Measurements from ENCODE around the gene CLCN7. TPM values are rescaled to one million over a fixed set of nuclear protein-coding genes. Genes with fewer than 3 reads are reported as not detected.

Gene CLCN7
- total RNA-seq, 1 experiment from 2014 or later: 64.0 TPM

DNA sequence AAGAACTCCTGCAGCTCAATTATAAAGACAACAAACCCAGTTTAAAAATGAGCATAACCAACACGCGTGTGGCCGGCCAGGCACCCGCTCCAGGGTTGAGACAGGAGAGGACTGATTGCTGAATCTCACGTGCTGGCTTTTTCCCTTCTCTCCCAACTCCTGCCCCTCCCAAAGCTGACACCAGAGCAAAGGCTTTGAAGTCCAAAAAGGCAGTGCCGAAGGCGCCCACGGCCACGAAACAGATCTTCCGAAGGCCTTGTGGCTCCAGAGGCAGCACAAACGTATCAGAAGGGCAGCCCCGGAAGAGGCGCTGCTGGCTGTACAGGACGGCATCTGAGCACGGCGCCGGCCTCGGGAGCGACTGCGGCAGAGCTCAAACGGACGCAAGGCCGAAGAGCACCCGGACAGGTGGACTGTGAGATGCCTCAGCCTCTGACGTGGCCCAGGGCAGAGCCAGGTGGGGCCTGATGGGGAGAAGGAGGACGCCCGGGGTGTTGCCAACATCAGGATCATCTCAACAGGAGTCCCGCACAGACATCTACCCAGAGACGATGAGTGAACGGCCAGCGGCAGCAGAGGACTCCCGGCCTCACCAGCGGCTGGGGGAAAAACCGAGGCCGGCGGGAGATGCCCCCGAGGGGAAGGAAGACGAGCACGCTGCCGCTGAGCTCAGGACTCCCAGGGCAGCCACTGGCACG, 10.5 kb downstream of the CLCN7 start:
- ChIA-PET RAD21 (ENCODE audit: low non-redundant PET in 1 of 2, low total read pairs in 2 of 2, uncharacterized antibody in 2 of 2, unreplicated experiment in 2 of 2) (no interaction called here), CTCF (no interaction called here), POLR2A (no interaction called here)
- no peaks in the 10 kb centered on the region for H3K9me3 ChIP-seq (ENCODE audit: control insufficient read depth in 1 of 2, insufficient read depth in 1 of 2, low read depth in 1 of 2, low read length in 2 of 2)
- H3K36me3 ChIP-seq (ENCODE audit: control insufficient read depth in 1 of 2, insufficient read depth in 2 of 2, low read length in 2 of 2): no peaks in the 10 kb centered on the region; a peak in 1 of 4 replicates
- peaks cover 19% of the 10 kb centered on the region for H3K79me2 ChIP-seq (ENCODE audit: insufficient read depth, low read length)
- intact Hi-C loops (cut with micrococcal nuclease): no loop called here
- H3K4me2 ChIP-seq (ENCODE audit: low read length): no peak overlapping the region
- H4K20me1 ChIP-seq (ENCODE audit: insufficient read depth): no peaks in the 10 kb centered on the region
- no TSS peak for BruUV-seq (replicated peaks)
- DNase-seq (ENCODE audit: low read depth, low spot score) (no peak), ATAC-seq (no peak)
- H3K9ac ChIP-seq (ENCODE audit: low read length): no peak overlapping the region
- no peaks in the 10 kb centered on the region for H3K27me3 ChIP-seq (ENCODE audit: insufficient read depth, low read length)
- no peak for TF ChIP-seq FOSL1 (IDR thresholded peaks at IDR 0.05; ENCODE audit: low read depth)
- TF ChIP-seq, protein P1, sequence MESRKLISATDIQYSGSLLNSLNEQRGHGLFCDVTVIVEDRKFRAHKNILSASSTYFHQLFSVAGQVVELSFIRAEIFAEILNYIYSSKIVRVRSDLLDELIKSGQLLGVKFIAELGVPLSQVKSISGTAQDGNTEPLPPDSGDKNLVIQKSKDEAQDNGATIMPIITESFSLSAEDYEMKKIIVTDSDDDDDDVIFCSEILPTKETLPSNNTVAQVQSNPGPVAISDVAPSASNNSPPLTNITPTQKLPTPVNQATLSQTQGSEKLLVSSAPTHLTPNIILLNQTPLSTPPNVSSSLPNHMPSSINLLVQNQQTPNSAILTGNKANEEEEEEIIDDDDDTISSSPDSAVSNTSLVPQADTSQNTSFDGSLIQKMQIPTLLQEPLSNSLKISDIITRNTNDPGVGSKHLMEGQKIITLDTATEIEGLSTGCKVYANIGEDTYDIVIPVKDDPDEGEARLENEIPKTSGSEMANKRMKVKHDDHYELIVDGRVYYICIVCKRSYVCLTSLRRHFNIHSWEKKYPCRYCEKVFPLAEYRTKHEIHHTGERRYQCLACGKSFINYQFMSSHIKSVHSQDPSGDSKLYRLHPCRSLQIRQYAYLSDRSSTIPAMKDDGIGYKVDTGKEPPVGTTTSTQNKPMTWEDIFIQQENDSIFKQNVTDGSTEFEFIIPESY (IDR thresholded peaks at IDR 0.05; ENCODE audit: extremely low read depth, insufficient replicate concordance, low read length): no peak
- TF ChIP-seq, protein P2, sequence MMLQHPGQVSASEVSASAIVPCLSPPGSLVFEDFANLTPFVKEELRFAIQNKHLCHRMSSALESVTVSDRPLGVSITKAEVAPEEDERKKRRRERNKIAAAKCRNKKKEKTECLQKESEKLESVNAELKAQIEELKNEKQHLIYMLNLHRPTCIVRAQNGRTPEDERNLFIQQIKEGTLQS (IDR thresholded peaks at IDR 0.05): no peak
- no peak for TF ChIP-seq ZFX (IDR thresholded peaks at IDR 0.05)
- no peak for TF ChIP-seq SIN3A (IDR thresholded peaks at IDR 0.05; ENCODE audit: low read depth)
- no peak for TF ChIP-seq POLR2A (IDR thresholded peaks at IDR 0.05; ENCODE audit: borderline replicate concordance, extremely low read depth, insufficient read depth, insufficient read length)
- TF ChIP-seq, protein P3, sequence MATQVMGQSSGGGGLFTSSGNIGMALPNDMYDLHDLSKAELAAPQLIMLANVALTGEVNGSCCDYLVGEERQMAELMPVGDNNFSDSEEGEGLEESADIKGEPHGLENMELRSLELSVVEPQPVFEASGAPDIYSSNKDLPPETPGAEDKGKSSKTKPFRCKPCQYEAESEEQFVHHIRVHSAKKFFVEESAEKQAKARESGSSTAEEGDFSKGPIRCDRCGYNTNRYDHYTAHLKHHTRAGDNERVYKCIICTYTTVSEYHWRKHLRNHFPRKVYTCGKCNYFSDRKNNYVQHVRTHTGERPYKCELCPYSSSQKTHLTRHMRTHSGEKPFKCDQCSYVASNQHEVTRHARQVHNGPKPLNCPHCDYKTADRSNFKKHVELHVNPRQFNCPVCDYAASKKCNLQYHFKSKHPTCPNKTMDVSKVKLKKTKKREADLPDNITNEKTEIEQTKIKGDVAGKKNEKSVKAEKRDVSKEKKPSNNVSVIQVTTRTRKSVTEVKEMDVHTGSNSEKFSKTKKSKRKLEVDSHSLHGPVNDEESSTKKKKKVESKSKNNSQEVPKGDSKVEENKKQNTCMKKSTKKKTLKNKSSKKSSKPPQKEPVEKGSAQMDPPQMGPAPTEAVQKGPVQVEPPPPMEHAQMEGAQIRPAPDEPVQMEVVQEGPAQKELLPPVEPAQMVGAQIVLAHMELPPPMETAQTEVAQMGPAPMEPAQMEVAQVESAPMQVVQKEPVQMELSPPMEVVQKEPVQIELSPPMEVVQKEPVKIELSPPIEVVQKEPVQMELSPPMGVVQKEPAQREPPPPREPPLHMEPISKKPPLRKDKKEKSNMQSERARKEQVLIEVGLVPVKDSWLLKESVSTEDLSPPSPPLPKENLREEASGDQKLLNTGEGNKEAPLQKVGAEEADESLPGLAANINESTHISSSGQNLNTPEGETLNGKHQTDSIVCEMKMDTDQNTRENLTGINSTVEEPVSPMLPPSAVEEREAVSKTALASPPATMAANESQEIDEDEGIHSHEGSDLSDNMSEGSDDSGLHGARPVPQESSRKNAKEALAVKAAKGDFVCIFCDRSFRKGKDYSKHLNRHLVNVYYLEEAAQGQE (IDR thresholded peaks at IDR 0.05; ENCODE audit: low read depth): no peak
- TF ChIP-seq CEBPB (IDR thresholded peaks at IDR 0.05; ENCODE audit: low read depth): no peak
- no peak for TF ChIP-seq ELF1 (IDR thresholded peaks at IDR 0.05; ENCODE audit: borderline replicate concordance, low read depth)
- TF ChIP-seq POLR2AphosphoS5 (IDR thresholded peaks at IDR 0.05; ENCODE audit: low read depth, low read length): no peak
- no peak for TF ChIP-seq CBX3 (IDR thresholded peaks at IDR 0.05; ENCODE audit: low read depth)
- no peak for TF ChIP-seq RAD21 (IDR thresholded peaks at IDR 0.05; ENCODE audit: low read depth)
- no peak for TF ChIP-seq TCF7L2 (IDR thresholded peaks at IDR 0.05; ENCODE audit: borderline replicate concordance, extremely low read depth, insufficient read depth, insufficient read length)
- no peak overlapping the region for H3K4me3 ChIP-seq (replicated peaks in 1 of 2; ENCODE audit: low read depth in 1 of 2, low read length in 2 of 2)
- peaks cover 3 to 9% of the 10 kb centered on the region in 2 experiments; a peak in 2 of 4 replicates for H3K4me1 ChIP-seq (ENCODE audit: control insufficient read depth in 1 of 2, insufficient read depth in 2 of 2, low read length in 2 of 2)
- H3K9me2 ChIP-seq (ENCODE audit: insufficient read depth): no peaks in the 10 kb centered on the region
- H3K27ac ChIP-seq (ENCODE audit: low read depth, low read length): no peak overlapping the region
- no peak overlapping the region for H2AFZ ChIP-seq (ENCODE audit: low read depth, low read length, poor library complexity, severe bottlenecking)
